Activated B cell treated with CpG ODN at 0.5 μM for 24 hours (primary cell): Measurements from ENCODE around the gene MST1R. TPM values are rescaled to one million over a fixed set of nuclear protein-coding genes. Genes with fewer than 3 reads are reported as not detected.

Experiments
- ATAC-seq: fragments of 200-7000 bp; cut with Tn5 transposase; one replicate; pipeline ENCODE4 v1.10.0; 2021; ENCODE audit warnings: low read depth, mild to moderate bottlenecking, moderate library complexity
- CTCF ChIA-PET: fragments of 350-600 bp; sonication (Branson Sonifier 250); formaldehyde crosslinking; loops from one replicate; lab custom pipeline; 2021; ENCODE audit warnings: antibody characterized with exemption; lab: Charles Lee
- POLR2A ChIA-PET: fragments of 350-600 bp; sonication (Branson Sonifier 250); formaldehyde crosslinking; loops from one replicate; lab custom pipeline; 2021; ENCODE audit warnings: antibody characterized with exemption; lab: Charles Lee
- DNase-seq: peaks from one replicate; pipeline ENCODE4 v3.0.0; 2022
- H3K27ac Mint-ChIP-seq: one replicate; pipeline ENCODE4 v1.8.0; 2020; ENCODE audit warnings: mixed read lengths
- H3K27me3 Mint-ChIP-seq: one replicate; pipeline ENCODE4 v1.8.0; 2021; ENCODE audit warnings: mixed read lengths
- H3K36me3 Mint-ChIP-seq: one replicate; pipeline ENCODE4 v1.8.0; 2021; ENCODE audit warnings: low read depth, mixed read lengths
- H3K4me1 Mint-ChIP-seq: one replicate; pipeline ENCODE4 v1.8.0; 2021; ENCODE audit warnings: mixed read lengths
- H3K4me3 Mint-ChIP-seq: one replicate; pipeline ENCODE4 v1.8.0; 2020; ENCODE audit warnings: mild to moderate bottlenecking, mixed read lengths
- H3K9me3 Mint-ChIP-seq: one replicate; pipeline ENCODE4 v1.8.0; 2020; ENCODE audit warnings: mixed read lengths
- CTCF ChIP-seq: fragments of 200-600 bp; IDR thresholded peaks from one replicate; pipeline ENCODE4 v1.8.0; 2022; ENCODE audit warnings: antibody characterized with exemption, mild to moderate bottlenecking
- intact Hi-C: fragments of 100-400 bp; cut with micrococcal nuclease; formaldehyde crosslinking; loops from one replicate; pipeline ENCODE4 v1.15.1; 2024
- total RNA-seq: library from RNA; stranded (reverse); gene quantifications from 2 replicates; pipeline ENCODE4 v1.2.3, GENCODE V29; 2022

Gene MST1R
- total RNA-seq, 1 donor from 2014 or later = 1.6 TPM

- POLR2A ChIA-PET = interaction anchor here (0.6 to 5.9 kb wide), 11 partner anchors 25 to 810 kb away, joined by 3 to 106 read pairs (median 4); partner anchors contain the start of genes GMPPB, INKA1, IP6K1 and UBA7
- Mint-ChIP-seq H3K27me3 (no peaks in the 10 kb centered on the region), H3K4me1 (peaks cover 5% of the 10 kb centered on the region), H3K27ac (peak overlapping the region; percentile 24), H3K9me3 (no peaks in the 10 kb centered on the region), H3K36me3 (no peaks in the 10 kb centered on the region), H3K4me3 (no peak overlapping the region)
- intact Hi-C loops = loop anchor here (1.0 to 10.0 kb wide), 4 partner anchors 37 to 120 kb away; partner anchors contain the start of genes AMIGO3 and IP6K1
- DNase-seq (peak; percentile 65), ATAC-seq (peak; percentile 97)
- peak; percentile 17 for TF ChIP-seq CTCF
- CTCF ChIA-PET = interaction anchor here (0.6 to 7.6 kb wide), 26 partner anchors 10 to 1554 kb away, joined by 3 to 238 read pairs (median 5); partner anchors contain the start of genes AMIGO3, CDHR4, INKA1 and IP6K1
Observed at GRCh38 chr3:49839193-49839809, 64.4 kb downstream of the MST1R start.

Other genes starting within 250 kb of the MST1R start
- 109 and 113 TPM in 2 replicates for gene APEH, start 229.5 kb downstream of the MST1R start, total RNA-seq
- 4.7 and 8.0 TPM in 2 replicates for gene MST1, start 214.4 kb downstream of the MST1R start, total RNA-seq
- 35.1 and 51.4 TPM in 2 replicates for gene RNF123, start 214.3 kb downstream of the MST1R start, total RNA-seq
- gene AMIGO3, start 184.2 kb downstream of the MST1R start, total RNA-seq = not detected in 2 replicates
- gene GMPPB, start 179.9 kb downstream of the MST1R start, total RNA-seq = 39.9 and 40.7 TPM in 2 replicates
- 44.3 and 47.6 TPM in 2 replicates for gene IP6K1, start 117.3 kb downstream of the MST1R start, total RNA-seq
- not detected in 2 replicates for gene CDHR4, start 104.0 kb downstream of the MST1R start, total RNA-seq
- 9.4 and 10.0 TPM in 2 replicates for gene INKA1, start 100.6 kb downstream of the MST1R start, total RNA-seq
- gene UBA7, start 89.9 kb downstream of the MST1R start, total RNA-seq = 216 and 237 TPM in 2 replicates
- gene TRAIP, start 47.3 kb downstream of the MST1R start, total RNA-seq = 6.4 TPM in 2 replicates
- gene CAMKV, start 34.0 kb downstream of the MST1R start, total RNA-seq = not detected in 2 replicates
- 6.3 and 7.1 TPM in 2 replicates for gene MON1A, start 25.9 kb upstream of the MST1R start, total RNA-seq
- gene RBM6, start 36.3 kb upstream of the MST1R start, total RNA-seq = 160 and 172 TPM in 2 replicates
- gene RBM5, start 185.0 kb upstream of the MST1R start, total RNA-seq = 261 and 316 TPM in 2 replicates